Esophagus muscularis mucosa (tissue), 4 donors: Measurements from ENCODE around the gene CFB. TPM values are rescaled to one million over a fixed set of nuclear protein-coding genes. Genes with fewer than 3 reads are reported as not detected.
"Not testable (repeated sequence)": the region's sequence is repeated elsewhere in the genome, so short reads cannot be mapped to it uniquely, and the experiment has no call there.

Experiments
- DNase-seq: peaks from one replicate; pipeline ENCODE4 v3.0.0-alpha.2; 2017; ENCODE audit errors: extremely low spot score
- H3K27ac ChIP-seq, 4 donors: fragments of 200-600 bp; sonication (generic); replicated peaks in 1 of 4; 1 replicate in 3 of 4; 2 replicates in 1 of 4; pipeline ENCODE4 v1.5.1; 2016 to 2019; ENCODE audit warnings: mild to moderate bottlenecking in 1 of 4
- H3K27me3 ChIP-seq, 4 donors: fragments of 200-600 bp; sonication (generic); one replicate each; pipeline versions ENCODE4 v1.5.1 to v1.6.0; 2016 to 2019
- H3K36me3 ChIP-seq, 4 donors: fragments of 200-600 bp; sonication (generic); one replicate each; pipeline ENCODE4 v1.5.1; 2016 to 2019
- H3K4me1 ChIP-seq, 4 donors: fragments of 200-600 bp; sonication (generic); one replicate each; pipeline ENCODE4 v1.5.1; 2016 to 2019
- H3K4me3 ChIP-seq, 4 donors: fragments of 200-600 bp; sonication (generic); 1 replicate in 2 of 4; 2 replicates in 2 of 4; pipeline ENCODE4 v1.5.1; 2016 to 2019; ENCODE audit warnings: mild to moderate bottlenecking in 4 of 4, moderate library complexity in 1 of 4
- H3K9me3 ChIP-seq, 4 donors: fragments of 200-600 bp; sonication (generic); 1 replicate in 3 of 4; 2 replicates in 1 of 4; pipeline ENCODE4 v1.5.1; 2016 to 2019
- EP300 ChIP-seq: sonication (generic); formaldehyde crosslinking; IDR thresholded peaks from one replicate; pipeline ENCODE4 v1.6.1; 2017; ENCODE audit warnings: antibody characterized with exemption
- POLR2A ChIP-seq: fragments of 450-650 bp; IDR thresholded peaks from one replicate; pipeline ENCODE4 v1.6.1; 2017; ENCODE audit warnings: antibody characterized with exemption, moderate library complexity, mild to moderate bottlenecking, low read depth
- POLR2AphosphoS5 ChIP-seq, 2 donors: sonication (generic); formaldehyde crosslinking; IDR thresholded peaks; one replicate each; pipeline ENCODE4 v1.6.1; 2017; ENCODE audit warnings: antibody characterized with exemption in 2 of 2
- WGBS: methylation state at CpG from one replicate; pipeline ENCODE4 v1.1.5; 2018; 5-methylcytosine and 5-hydroxymethylcytosine counted together
- intact Hi-C: fragments of 100-400 bp; cut with DNase I; formaldehyde crosslinking; loops from one replicate; pipeline ENCODE4 v1.15.1; 2023
- total RNA-seq, 4 donors: library from RNA; depleted of rRNA; stranded (reverse); fragments of >200 nt; gene quantifications; one replicate each; pipeline versions ENCODE4 v1.1.0 to v1.2.1, GENCODE V29; 2016
- TF ChIP-seq, protein P1 (sequence below), 3 experiments: fragments of 200-600 bp in 2 of 3; fragments of 450-650 bp in 1 of 3; sonication (generic) in 2 of 3; IDR thresholded peaks; one replicate each; pipeline ENCODE4 v1.5.1; 2017 to 2019; ENCODE audit warnings: antibody characterized with exemption in 3 of 3, mild to moderate bottlenecking in 2 of 3, moderate library complexity in 1 of 3

The CFB gene
- total RNA-seq, 4 donors from 2014 or later = 11.6 to 28.7 (median 12.7) TPM

- H3K27me3 ChIP-seq = no peaks in the 10 kb centered on the region
- H3K27ac ChIP-seq = peak overlapping the region; percentile 80 to 89 (median 84)
- H3K36me3 ChIP-seq = no peaks in the 10 kb centered on the region
- DNase-seq = no peak
- TF ChIP-seq POLR2A = no peak
- WGBS = 0% methylated on average over 7 of the region's 45 CpGs
- peaks cover 33 to 60% (median 51%) of the 10 kb centered on the region in 4 donors for H3K4me1 ChIP-seq
- no peaks in the 10 kb centered on the region for H3K9me3 ChIP-seq
- intact Hi-C loops = no loop called here
- peak overlapping the region; percentile 58 to 86 (median 75) for H3K4me3 ChIP-seq
These were observed 44.4 kb upstream of the CFB start for GRCh38 chr6:31901415-31901952.

DNA sequence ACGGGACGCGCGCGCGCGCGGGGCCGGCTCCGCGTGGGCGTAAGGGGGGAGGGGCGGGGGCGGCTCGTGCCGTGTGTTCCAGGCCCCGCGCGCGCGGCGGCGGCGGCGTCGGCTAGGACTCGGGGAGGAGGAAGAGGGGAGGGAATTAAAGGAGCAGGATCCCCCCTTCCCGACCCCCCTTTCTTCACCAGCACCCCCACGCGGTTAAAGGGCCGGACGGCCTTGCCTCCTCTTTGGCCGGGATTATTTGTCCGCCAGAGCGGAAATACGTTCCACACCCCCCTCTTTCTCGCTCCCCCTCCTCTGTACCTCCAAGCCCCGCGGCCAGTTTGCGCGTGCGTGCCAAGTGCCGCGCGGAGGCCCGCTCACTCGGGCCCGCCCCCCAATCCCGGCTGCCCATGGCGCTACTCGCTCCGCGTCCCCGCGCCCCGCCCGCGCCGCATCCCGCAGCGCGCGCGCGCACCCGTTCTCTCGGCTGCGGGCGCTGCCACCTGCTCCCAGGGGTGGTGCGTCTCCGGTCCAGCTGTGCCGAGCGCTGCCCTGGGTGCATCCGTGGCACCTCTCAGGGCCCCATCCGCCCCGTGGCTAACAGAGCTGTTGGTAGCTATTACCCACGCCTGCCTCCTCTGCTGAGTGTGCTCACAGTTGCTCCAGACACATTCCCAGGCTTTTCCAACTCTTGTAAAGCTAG, 43.8 kb upstream of the CFB start, which contains the start of gene ZBTB12:
TSS of gene ZBTB12 (minus strand) at position 134 of the 691 bp plus-strand sequence. CDS start 781 bp downstream, outside the sequence.
- TF ChIP-seq POLR2AphosphoS5 (IDR thresholded peaks at IDR 0.05) = peak; percentile 68 to 84
- TF ChIP-seq POLR2A = no peak
- TF ChIP-seq, protein P1, sequence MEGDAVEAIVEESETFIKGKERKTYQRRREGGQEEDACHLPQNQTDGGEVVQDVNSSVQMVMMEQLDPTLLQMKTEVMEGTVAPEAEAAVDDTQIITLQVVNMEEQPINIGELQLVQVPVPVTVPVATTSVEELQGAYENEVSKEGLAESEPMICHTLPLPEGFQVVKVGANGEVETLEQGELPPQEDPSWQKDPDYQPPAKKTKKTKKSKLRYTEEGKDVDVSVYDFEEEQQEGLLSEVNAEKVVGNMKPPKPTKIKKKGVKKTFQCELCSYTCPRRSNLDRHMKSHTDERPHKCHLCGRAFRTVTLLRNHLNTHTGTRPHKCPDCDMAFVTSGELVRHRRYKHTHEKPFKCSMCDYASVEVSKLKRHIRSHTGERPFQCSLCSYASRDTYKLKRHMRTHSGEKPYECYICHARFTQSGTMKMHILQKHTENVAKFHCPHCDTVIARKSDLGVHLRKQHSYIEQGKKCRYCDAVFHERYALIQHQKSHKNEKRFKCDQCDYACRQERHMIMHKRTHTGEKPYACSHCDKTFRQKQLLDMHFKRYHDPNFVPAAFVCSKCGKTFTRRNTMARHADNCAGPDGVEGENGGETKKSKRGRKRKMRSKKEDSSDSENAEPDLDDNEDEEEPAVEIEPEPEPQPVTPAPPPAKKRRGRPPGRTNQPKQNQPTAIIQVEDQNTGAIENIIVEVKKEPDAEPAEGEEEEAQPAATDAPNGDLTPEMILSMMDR (IDR thresholded peaks at IDR 0.05) = no peak
- no peak for TF ChIP-seq EP300
- intact Hi-C loops = no loop called here
- peak within 1 kb of the TSS; percentile 80 to 89 (median 84) for H3K27ac ChIP-seq
- peak; percentile 96 for DNase-seq
- peak within 1 kb of the TSS; percentile 58 to 86 (median 75) for H3K4me3 ChIP-seq
- 2% methylated on average over 4 of the region's 77 CpGs for WGBS
- H3K4me1 ChIP-seq = peaks cover 27 to 54% (median 45%) of the 10 kb centered on the region in 4 donors
- no peaks in the 10 kb centered on the region for H3K27me3 ChIP-seq
- H3K36me3 ChIP-seq = no peaks in the 10 kb centered on the region
- H3K9me3 ChIP-seq = no peaks in the 10 kb centered on the region

DNA sequence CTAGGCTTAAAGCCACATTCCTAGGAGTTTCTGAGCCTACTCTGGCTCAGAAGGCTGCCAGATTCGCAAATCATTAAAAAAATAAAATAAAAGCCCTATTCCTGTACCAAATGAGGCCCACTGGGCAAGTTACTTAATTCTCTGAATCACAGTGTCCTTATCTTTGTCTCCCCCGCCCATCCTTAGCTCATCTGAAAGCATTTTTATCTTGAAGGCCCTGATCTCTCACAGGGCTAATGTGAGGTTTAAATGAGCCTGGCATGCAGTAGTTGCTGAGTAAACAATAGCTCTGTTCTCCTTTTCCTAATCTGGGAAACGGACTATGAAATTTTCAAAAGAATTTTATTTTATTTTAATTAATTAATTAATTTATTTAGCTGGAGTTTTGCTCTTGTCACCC, 41.9 kb upstream of the CFB start:
- 82% methylated on average over 3 of the region's 3 CpGs for WGBS
- Histone ChIP-seq H3K4me1 (peaks cover 20 to 45% (median 37%) of the 10 kb centered on the region in 4 donors), H3K4me3 (no peak overlapping the region), H3K36me3 (no peaks in the 10 kb centered on the region), H3K27ac (peak overlapping the region; percentile 80 to 89 (median 84)), H3K27me3 (no peaks in the 10 kb centered on the region), H3K9me3 (no peaks in the 10 kb centered on the region)
- DNase-seq = no peak
- intact Hi-C loops = no loop called here
- TF ChIP-seq, protein P1 (IDR thresholded peaks at IDR 0.05) = no peak
- no peak for TF ChIP-seq POLR2AphosphoS5 (IDR thresholded peaks at IDR 0.05)

- intact Hi-C loops = no loop called here
- Histone ChIP-seq H3K27me3 (no peaks in the 10 kb centered on the region), H3K27ac (no peak overlapping the region), H3K4me3 (no peak overlapping the region), H3K9me3 (no peaks in the 10 kb centered on the region), H3K4me1 (peaks cover 15 to 34% (median 29%) of the 10 kb centered on the region in 4 donors), H3K36me3 (no peaks in the 10 kb centered on the region)
- no peak for DNase-seq
- 100% methylated on average over 1 of the region's 1 CpG for WGBS
- TF ChIP-seq EP300 (no peak), POLR2AphosphoS5 (IDR thresholded peaks at IDR 0.05) (no peak), POLR2A (no peak)
- TF ChIP-seq, protein P1 (IDR thresholded peaks at IDR 0.05) = no peak
These were observed 40.9 kb upstream of the CFB start for GRCh38 chr6:31905041-31905440.

GRCh38 chr6:31906122-31906521, 39.8 kb upstream of the CFB start:
- Histone ChIP-seq H3K27ac (no peak overlapping the region), H3K27me3 (no peaks in the 10 kb centered on the region), H3K4me1 (peaks cover 11 to 23% (median 21%) of the 10 kb centered on the region in 4 donors), H3K36me3 (no peaks in the 10 kb centered on the region), H3K4me3 (no peak overlapping the region), H3K9me3 (no peaks in the 10 kb centered on the region)
- WGBS = 39% methylated on average over 4 of the region's 4 CpGs
- DNase-seq = no peak
- TF ChIP-seq POLR2AphosphoS5 (IDR thresholded peaks at IDR 0.05) (no peak), POLR2A (no peak), EP300 (no peak)
- TF ChIP-seq, protein P1 (IDR thresholded peaks at IDR 0.05) = no peak
- intact Hi-C loops = no loop called here

DNA sequence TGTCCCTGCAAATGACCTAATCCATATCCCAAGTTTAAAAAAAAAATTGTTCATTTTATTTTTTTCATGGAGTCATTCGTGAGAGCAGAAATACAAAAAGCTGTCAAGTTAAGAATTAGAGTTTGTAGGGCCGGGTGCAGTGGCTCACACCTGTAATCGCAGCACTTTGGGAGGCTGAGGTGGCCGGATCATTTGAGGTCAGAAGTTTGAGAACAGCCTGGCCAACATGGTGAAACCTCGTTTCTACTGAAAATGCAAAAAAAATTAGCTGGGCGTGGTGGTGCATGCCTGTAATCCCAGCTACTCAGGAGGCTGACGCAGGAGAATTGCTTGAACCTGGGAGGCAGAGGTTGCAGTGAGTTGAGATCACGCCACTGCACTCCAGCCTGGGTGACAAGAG, 39.2 kb upstream of the CFB start:
- H3K27me3 ChIP-seq, H3K36me3 ChIP-seq, intact Hi-C loops, H3K4me3 ChIP-seq, H3K27ac ChIP-seq, DNase-seq, H3K9me3 ChIP-seq: not testable (repeated sequence)
- 83% methylated on average over 8 of the region's 8 CpGs for WGBS
- H3K4me1 ChIP-seq = peaks cover 9 to 19% (median 16%) of the 10 kb centered on the region in 4 donors
